Suprapubic skin (tissue), 4 donors: Measurements from ENCODE around the gene FMN1. TPM values are rescaled to one million over a fixed set of nuclear protein-coding genes. Genes with fewer than 3 reads are reported as not detected.

Experiments
- DNase-seq, 2 donors: peaks; one replicate each; pipeline ENCODE4 v3.0.0-alpha.2; 2019; ENCODE audit warnings: low spot score in 2 of 2
- H3K27ac ChIP-seq: fragments of 200-600 bp; sonication (generic); one replicate; pipeline ENCODE4 v1.5.1; 2019
- H3K27me3 ChIP-seq: fragments of 200-600 bp; sonication (generic); one replicate; pipeline ENCODE4 v1.5.1; 2019
- H3K36me3 ChIP-seq: fragments of 200-600 bp; sonication (generic); one replicate; pipeline ENCODE4 v1.5.1; 2019
- H3K4me1 ChIP-seq: fragments of 200-600 bp; sonication (generic); one replicate; pipeline ENCODE4 v1.5.1; 2019
- H3K4me3 ChIP-seq: fragments of 200-600 bp; sonication (generic); one replicate; pipeline ENCODE4 v1.5.1; 2019; ENCODE audit warnings: mild to moderate bottlenecking
- H3K9me3 ChIP-seq: fragments of 200-600 bp; sonication (generic); one replicate; pipeline ENCODE4 v1.5.1; 2019
- EP300 ChIP-seq: sonication (generic); formaldehyde crosslinking; IDR thresholded peaks from one replicate; pipeline ENCODE4 v1.6.1; 2017; ENCODE audit warnings: antibody characterized with exemption
- POLR2A ChIP-seq, 2 donors: fragments of 450-650 bp; IDR thresholded peaks; one replicate each; pipeline ENCODE4 v1.6.1; 2017; ENCODE audit warnings: antibody characterized with exemption in 2 of 2, mild to moderate bottlenecking in 2 of 2, moderate library complexity in 2 of 2
- POLR2AphosphoS5 ChIP-seq, 3 donors: sonication (generic); formaldehyde crosslinking; IDR thresholded peaks; one replicate each; pipeline ENCODE4 v1.6.1; 2017; ENCODE audit warnings: antibody characterized with exemption in 3 of 3
- WGBS: methylation state at CpG from one replicate; pipeline ENCODE4 v1.1.5; 2018; 5-methylcytosine and 5-hydroxymethylcytosine counted together
- total RNA-seq, 4 donors: library from RNA; depleted of rRNA; stranded (reverse); fragments of >200 nt; gene quantifications; one replicate each; pipeline ENCODE4 v1.1.0, GENCODE V29; 2016
- TF ChIP-seq, protein P1 (sequence below), 2 donors: fragments of 200-600 bp in 1 of 2; fragments of 450-650 bp in 1 of 2; sonication (generic) in 1 of 2; IDR thresholded peaks; one replicate each; pipeline ENCODE4 v1.5.1; 2016 to 2019; ENCODE audit warnings: antibody characterized with exemption in 2 of 2, mild to moderate bottlenecking in 1 of 2, moderate library complexity in 1 of 2

The FMN1 gene
- total RNA-seq, 4 donors from 2014 or later = 19.8 to 47.3 (median 33.1) TPM

DNA sequence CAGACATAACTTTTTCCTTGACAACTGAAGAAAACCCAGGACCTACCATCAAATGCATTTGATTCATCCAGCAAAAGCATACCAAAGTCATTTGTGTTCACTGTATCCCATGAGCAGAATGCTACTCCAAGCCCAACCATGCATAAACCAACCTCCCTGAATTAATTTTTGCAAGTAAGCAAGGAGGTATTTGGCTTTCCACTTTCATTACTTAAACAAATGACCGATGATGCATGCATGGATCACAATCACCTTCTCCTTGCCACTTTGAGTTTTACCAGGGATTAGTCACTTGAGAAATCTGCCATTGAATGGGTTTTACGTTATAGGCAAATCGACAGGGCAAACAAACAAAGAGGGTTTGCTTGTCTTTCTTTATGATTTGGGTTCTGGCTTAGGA lies 214.8 kb downstream of the FMN1 start:
- Histone ChIP-seq H3K4me1 (no peaks in the 10 kb centered on the region), H3K4me3 (no peak overlapping the region), H3K27me3 (no peaks in the 10 kb centered on the region), H3K9me3 (no peaks in the 10 kb centered on the region), H3K36me3 (no peaks in the 10 kb centered on the region), H3K27ac (no peak overlapping the region)
- 84% methylated on average over 3 of the region's 3 CpGs for WGBS
- TF ChIP-seq POLR2AphosphoS5 (IDR thresholded peaks at IDR 0.05) (no peak), POLR2A (IDR thresholded peaks at IDR 0.05) (no peak), EP300 (no peak)
- TF ChIP-seq, protein P1, sequence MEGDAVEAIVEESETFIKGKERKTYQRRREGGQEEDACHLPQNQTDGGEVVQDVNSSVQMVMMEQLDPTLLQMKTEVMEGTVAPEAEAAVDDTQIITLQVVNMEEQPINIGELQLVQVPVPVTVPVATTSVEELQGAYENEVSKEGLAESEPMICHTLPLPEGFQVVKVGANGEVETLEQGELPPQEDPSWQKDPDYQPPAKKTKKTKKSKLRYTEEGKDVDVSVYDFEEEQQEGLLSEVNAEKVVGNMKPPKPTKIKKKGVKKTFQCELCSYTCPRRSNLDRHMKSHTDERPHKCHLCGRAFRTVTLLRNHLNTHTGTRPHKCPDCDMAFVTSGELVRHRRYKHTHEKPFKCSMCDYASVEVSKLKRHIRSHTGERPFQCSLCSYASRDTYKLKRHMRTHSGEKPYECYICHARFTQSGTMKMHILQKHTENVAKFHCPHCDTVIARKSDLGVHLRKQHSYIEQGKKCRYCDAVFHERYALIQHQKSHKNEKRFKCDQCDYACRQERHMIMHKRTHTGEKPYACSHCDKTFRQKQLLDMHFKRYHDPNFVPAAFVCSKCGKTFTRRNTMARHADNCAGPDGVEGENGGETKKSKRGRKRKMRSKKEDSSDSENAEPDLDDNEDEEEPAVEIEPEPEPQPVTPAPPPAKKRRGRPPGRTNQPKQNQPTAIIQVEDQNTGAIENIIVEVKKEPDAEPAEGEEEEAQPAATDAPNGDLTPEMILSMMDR (IDR thresholded peaks at IDR 0.05) = no peak
- DNase-seq = no peak

DNA sequence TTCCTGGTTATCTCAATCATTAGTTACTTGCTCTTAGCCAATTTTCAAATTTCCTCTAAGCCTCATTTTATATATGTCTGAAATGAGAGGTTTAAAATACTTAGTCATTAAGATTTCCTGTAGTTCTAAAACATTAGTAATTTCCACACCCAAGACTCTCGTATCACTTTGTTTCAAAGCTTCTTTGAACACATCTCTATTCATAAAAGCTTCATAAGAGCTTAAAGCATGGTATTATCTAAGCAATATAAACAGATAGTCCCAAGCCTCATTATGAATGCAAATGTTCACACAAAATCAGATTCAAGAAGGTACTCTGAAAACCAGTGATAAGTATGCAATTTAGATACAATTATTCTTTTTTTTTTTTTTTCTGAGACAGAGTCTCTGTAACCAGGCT lies 217.0 kb downstream of the FMN1 start:
- Histone ChIP-seq H3K27ac (no peak overlapping the region), H3K4me1 (no peaks in the 10 kb centered on the region), H3K4me3 (no peak overlapping the region), H3K27me3 (no peaks in the 10 kb centered on the region), H3K9me3 (no peaks in the 10 kb centered on the region), H3K36me3 (no peaks in the 10 kb centered on the region)
- DNase-seq = no peak
- 80% methylated on average over 1 of the region's 1 CpG for WGBS
- TF ChIP-seq, protein P1 (IDR thresholded peaks at IDR 0.05) = no peak
- TF ChIP-seq POLR2A (IDR thresholded peaks at IDR 0.05) (no peak), EP300 (no peak), POLR2AphosphoS5 (IDR thresholded peaks at IDR 0.05) (no peak)

DNA sequence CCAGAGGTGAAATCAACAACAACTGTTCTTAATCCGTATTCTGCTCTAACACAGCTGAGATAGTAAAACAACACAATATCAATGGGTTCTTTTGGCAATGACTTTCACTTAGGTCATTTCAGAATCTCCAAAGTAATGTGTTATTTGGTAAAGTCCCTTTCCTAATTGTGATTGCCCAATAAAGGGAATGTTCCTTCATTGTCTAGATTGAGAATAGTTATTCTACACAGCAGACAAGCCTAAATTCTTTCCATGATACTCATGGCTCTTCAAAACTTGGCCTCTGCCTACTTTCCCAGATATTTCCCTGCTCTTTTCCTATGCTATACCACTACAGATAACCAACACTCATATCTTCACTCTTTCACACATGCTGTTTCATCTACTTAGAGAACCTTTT lies 219.8 kb downstream of the FMN1 start:
- H3K27ac ChIP-seq = no peak overlapping the region
- no peak for DNase-seq
- no peaks in the 10 kb centered on the region for H3K4me1 ChIP-seq
- H3K27me3 ChIP-seq = no peaks in the 10 kb centered on the region
- no peak overlapping the region for H3K4me3 ChIP-seq
- H3K36me3 ChIP-seq = no peaks in the 10 kb centered on the region
- H3K9me3 ChIP-seq = no peaks in the 10 kb centered on the region
- no peak for TF ChIP-seq POLR2AphosphoS5 (IDR thresholded peaks at IDR 0.05)
- TF ChIP-seq POLR2A (IDR thresholded peaks at IDR 0.05) = no peak
- TF ChIP-seq, protein P1 (IDR thresholded peaks at IDR 0.05) = no peak
- TF ChIP-seq EP300 = no peak
- 100% methylated on average over 1 of the region's 1 CpG for WGBS

DNA sequence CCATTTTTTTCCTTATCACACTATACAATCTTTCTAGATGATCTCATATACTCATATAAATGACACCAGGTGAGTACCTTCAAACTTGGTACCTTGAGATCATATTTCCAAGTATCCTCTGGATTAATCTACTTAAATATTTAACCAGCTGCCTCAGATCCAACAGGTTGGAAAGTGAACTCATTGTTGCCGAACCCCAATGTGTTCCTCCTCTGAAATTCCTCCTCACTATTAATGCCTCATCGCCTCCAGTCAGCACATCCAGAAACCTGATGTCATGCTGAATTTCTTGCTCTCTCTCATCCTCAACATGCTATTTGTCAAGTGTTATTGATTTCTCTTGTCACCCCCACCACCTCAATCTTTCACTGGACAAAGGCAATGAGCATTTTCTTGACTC lies 221.8 kb downstream of the FMN1 start:
- Histone ChIP-seq H3K4me3 (no peak overlapping the region), H3K36me3 (peaks cover 5% of the 10 kb centered on the region), H3K4me1 (no peaks in the 10 kb centered on the region), H3K27ac (no peak overlapping the region), H3K27me3 (no peaks in the 10 kb centered on the region), H3K9me3 (no peaks in the 10 kb centered on the region)
- no peak for DNase-seq
- WGBS = 95% methylated on average over 2 of the region's 2 CpGs
- TF ChIP-seq EP300 (no peak), POLR2A (IDR thresholded peaks at IDR 0.05) (no peak), POLR2AphosphoS5 (IDR thresholded peaks at IDR 0.05) (no peak)
- TF ChIP-seq, protein P1 (IDR thresholded peaks at IDR 0.05) = no peak

DNA sequence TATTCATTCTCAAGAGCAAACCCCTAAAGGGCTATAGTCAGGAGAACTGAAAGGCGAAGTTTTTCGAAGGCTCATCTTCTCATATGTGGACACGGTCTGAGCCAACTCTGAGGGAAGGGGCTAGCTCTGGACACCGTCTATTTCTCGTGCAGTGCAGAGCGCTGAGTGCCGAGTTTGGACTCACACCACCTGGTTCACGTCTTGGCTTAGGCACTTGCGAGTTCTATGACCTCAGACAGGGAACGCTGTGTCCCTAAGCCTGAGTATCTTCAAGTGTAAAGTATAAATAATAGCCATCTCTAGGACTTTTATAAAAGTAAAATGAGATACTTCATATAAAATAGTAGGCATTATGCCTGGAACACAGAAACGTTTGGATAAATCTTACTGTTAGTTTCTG lies 223.7 kb downstream of the FMN1 start:
- Histone ChIP-seq H3K4me3 (no peak overlapping the region), H3K27me3 (no peaks in the 10 kb centered on the region), H3K27ac (no peak overlapping the region), H3K4me1 (no peaks in the 10 kb centered on the region), H3K9me3 (no peaks in the 10 kb centered on the region), H3K36me3 (peaks cover 5% of the 10 kb centered on the region)
- 84% methylated on average over 11 of the region's 11 CpGs for WGBS
- TF ChIP-seq, protein P1 (IDR thresholded peaks at IDR 0.05) = no peak
- TF ChIP-seq EP300 (no peak), POLR2AphosphoS5 (IDR thresholded peaks at IDR 0.05) (no peak), POLR2A (IDR thresholded peaks at IDR 0.05) (no peak)
- DNase-seq = no peak
